ENCODE data around the gene GUSB. TPM values are rescaled to one million over a fixed set of nuclear protein-coding genes. Genes with fewer than 3 reads are reported as not detected.
"Not testable (repeated sequence)": the region's sequence is repeated elsewhere in the genome, so short reads cannot be mapped to it uniquely, and the experiment has no call there.

GUSB gene
- 75.1 TPM for total RNA-seq
- long read RNA-seq, transcript GUSB-201 (12 exons, 2,300 nt): major isoform, 121 of 205 reads
- long read RNA-seq, partial matches to known transcripts: 24 of 205 reads
- long read RNA-seq, other reads (novel, unspliced or antisense): 58 of 205 reads

- TF ChIP-seq CTCF (IDR thresholded peaks at IDR 0.05): no peak
- no peaks in the 10 kb centered on the region for H3K9me3 ChIP-seq
- H3K27me3 ChIP-seq: no peaks in the 10 kb centered on the region
- peak; percentile 97 for DNase-seq
- peaks cover 7% of the 10 kb centered on the region for H3K36me3 ChIP-seq
- H3K4me3 ChIP-seq: peak within 1 kb of the TSS; percentile 98
- intact Hi-C loops (cut with DNase I): no loop called here
- peak; percentile 96 for ATAC-seq
- H3K27ac ChIP-seq: peak within 1 kb of the TSS; percentile 90
- peaks cover 16% of the 10 kb centered on the region for H3K4me1 ChIP-seq
Observed at GRCh38 chr7:65981965-65982792, at the start of gene GUSB. TSS of gene GUSB (minus strand) at chr7:65982213. CDS start at chr7:65982183, 30 bp downstream.

- H3K27me3 ChIP-seq; DNase-seq; H3K36me3 ChIP-seq; H3K4me3 ChIP-seq; intact Hi-C loops (cut with DNase I); H3K9me3 ChIP-seq: not testable (repeated sequence)
- peak; percentile 47 for ATAC-seq
- peaks cover 10% of the 10 kb centered on the region for H3K4me1 ChIP-seq
- peak overlapping the region; percentile 47 for H3K27ac ChIP-seq
Observed at GRCh38 chr7:66028342-66028741, 46.3 kb upstream of the GUSB start.

- ATAC-seq (no peak), DNase-seq (no peak)
- no peaks in the 10 kb centered on the region for H3K9me3 ChIP-seq
- intact Hi-C loops (cut with DNase I): no loop called here
- no peak overlapping the region for H3K27ac ChIP-seq
- no peaks in the 10 kb centered on the region for H3K27me3 ChIP-seq
- H3K4me3 ChIP-seq: no peak overlapping the region
- TF ChIP-seq CTCF (IDR thresholded peaks at IDR 0.05): no peak
- H3K4me1 ChIP-seq: no peaks in the 10 kb centered on the region
- H3K36me3 ChIP-seq: no peaks in the 10 kb centered on the region
Observed at GRCh38 chr7:66016131-66016461, 34.1 kb upstream of the GUSB start.

GRCh38 chr7:66015440-66016130 lies 33.6 kb upstream of the GUSB start:
- Histone ChIP-seq H3K27me3 (no peaks in the 10 kb centered on the region), H3K9me3 (no peaks in the 10 kb centered on the region), H3K4me3 (no peak overlapping the region), H3K4me1 (no peaks in the 10 kb centered on the region), H3K36me3 (no peaks in the 10 kb centered on the region), H3K27ac (no peak overlapping the region)
- ATAC-seq: no peak
- peak; percentile 23 for DNase-seq
- intact Hi-C loops (cut with DNase I): no loop called here
- TF ChIP-seq CTCF (IDR thresholded peaks at IDR 0.05): no peak

GRCh38 chr7:66013938-66014337 lies 31.9 kb upstream of the GUSB start:
- H3K36me3 ChIP-seq: no peaks in the 10 kb centered on the region
- ATAC-seq: peak; percentile 97

More at GRCh38 chr7:66013938-66014337, 31.9 kb upstream of the GUSB start:
- no peak overlapping the region for H3K27ac ChIP-seq
- DNase-seq: peak; percentile 68
- no peaks in the 10 kb centered on the region for H3K27me3 ChIP-seq
- H3K9me3 ChIP-seq: no peaks in the 10 kb centered on the region
- no peaks in the 10 kb centered on the region for H3K4me1 ChIP-seq
- intact Hi-C loops (cut with DNase I): no loop called here
- no peak overlapping the region for H3K4me3 ChIP-seq
- peak; percentile 43 for TF ChIP-seq CTCF (IDR thresholded peaks at IDR 0.05)
